Heart left ventricle (tissue), 16 donors: Measurements from ENCODE around the gene HYLS1. TPM values are rescaled to one million over a fixed set of nuclear protein-coding genes. Genes with fewer than 3 reads are reported as not detected.
"Not testable (repeated sequence)": the region's sequence is repeated elsewhere in the genome, so short reads cannot be mapped to it uniquely, and the experiment has no call there.

Experiments
- ATAC-seq, 4 donors: fragments of 200-7000 bp; cut with Tn5 transposase; one replicate each; pipeline ENCODE4 v1.9.1; 2020 to 2022; ENCODE audit warnings: moderate library complexity in 4 of 4, mild to moderate bottlenecking in 3 of 4, moderate number of reproducible peaks in 1 of 4
- DNase-seq, 5 donors: peaks; one replicate each; pipeline ENCODE4 v3.0.0-alpha.2; 2020
- H3K27ac ChIP-seq, 12 donors: fragments of 200-600 bp; sonication (generic) in 4 of 12; one replicate each; pipeline versions ENCODE4 v1.5.0 to v1.8.0; 2016 to 2022; ENCODE audit warnings: mild to moderate bottlenecking in 2 of 12
- H3K27me3 ChIP-seq, 9 donors: fragments of 200-600 bp; sonication (generic) in 2 of 9; one replicate each; pipeline versions ENCODE4 v1.5.1 to v1.8.0; 2016 to 2022; ENCODE audit warnings: mild to moderate bottlenecking in 3 of 9
- H3K36me3 ChIP-seq, 9 donors: fragments of 200-600 bp; sonication (generic) in 2 of 9; one replicate each; pipeline versions ENCODE4 v1.5.0 to v1.8.0; 2018 to 2022; ENCODE audit warnings: mild to moderate bottlenecking in 2 of 9
- H3K4me1 ChIP-seq, 12 donors: fragments of 200-600 bp; sonication (generic) in 4 of 12; one replicate each; pipeline versions ENCODE4 v1.5.0 to v1.8.0; 2016 to 2022; ENCODE audit warnings: mild to moderate bottlenecking in 3 of 12
- H3K4me3 ChIP-seq, 12 donors: fragments of 200-600 bp; sonication (generic) in 4 of 12; one replicate each; pipeline versions ENCODE4 v1.5.0 to v1.8.0; 2017 to 2022; ENCODE audit warnings: mild to moderate bottlenecking in 9 of 12, moderate library complexity in 4 of 12
- H3K9me3 ChIP-seq, 12 donors: fragments of 200-600 bp; sonication (generic) in 4 of 12; one replicate each; pipeline versions ENCODE4 v1.5.0 to v1.8.0; 2016 to 2022; ENCODE audit warnings: mild to moderate bottlenecking in 1 of 12
- CTCF ChIP-seq, 12 donors: fragments of 200-600 bp; sonication (generic) in 4 of 12; IDR thresholded peaks; one replicate each; pipeline versions ENCODE4 v1.5.0 to v1.8.0; 2018 to 2022; ENCODE audit warnings: antibody characterized with exemption in 12 of 12, mild to moderate bottlenecking in 5 of 12
- POLR2A ChIP-seq, 2 donors: fragments of 450-650 bp; IDR thresholded peaks; one replicate each; pipeline ENCODE4 v1.6.1; 2017; ENCODE audit warnings: antibody characterized with exemption in 2 of 2, mild to moderate bottlenecking in 2 of 2, moderate library complexity in 2 of 2
- WGBS, 4 donors: extraction: QIAGEN DNeasy Blood & Tissue Kit in 2 of 4; methylation state at CpG; one replicate each; pipeline versions ENCODE4 v1.1.5 to v1.1.7; 2013 to 2018; 5-methylcytosine and 5-hydroxymethylcytosine counted together
- intact Hi-C, 10 donors: fragments of 100-400 bp; cut with DNase I; formaldehyde crosslinking; loops; one replicate each; pipeline versions ENCODE4 v1.11.1 to v1.14.2; 2022
- polyA plus RNA-seq, 2 donors: library from polyadenylated mRNA; stranded (reverse); fragments of 200-250 nt; gene quantifications; one replicate each; pipeline ENCODE4 v1.2.3, GENCODE V29; 2013
- total RNA-seq, 9 donors: library from RNA; depleted of rRNA in 2 of 9; stranded (reverse); fragments of >200 nt in 2 of 9; fragmentation: NEBNext Ultra II Directional in 3 of 9; extraction: Animal tissue kit (Norgen Biotek cat#: 25700) in 3 of 9; gene quantifications; one replicate each; pipeline versions ENCODE4 v1.1.0 to v1.2.4, GENCODE V29; 2016 to 2023
- donor health status: ischemic (EF 13 %, LVEDD 7.1; RV severe dilation, severe dysfunction).
- donor health status: healthy with polysubstance abuse.
- donor health status: DM: no; HTN: yes; CAD: no.
- donor health status: DM: no; HTN: no; CAD: no.
- donor health status: ischemic (EF 25% LVEDD 6.9; RV normal size, moderate dysfunction).
- donor health status: ischemic (EF 25% LVEDD 5.7; RV mildly dilated, moderate dysfunction).
- donor health status: healthy.
- donor health status: DM: yes; HTN: yes; CAD: no.
- donor health status: ischemic (EF 35%, LVEDD 5.7; RV mildly dilated, moderate dysfunction).
- donor health status: nonischemic (EF 11% LVEDD 7.7; RV severe dilation, severe dysfunction).
- donor health status: DM: yes; HTN: yes; CAD: no.
- donor health status: PGD.
- donor health status: ischemic (EF 29% LVEDD 5.4; RV normal size, mild dysfunction).
- donor health status: nonischemic (EF 23%, LVEDD 6.1; RV moderate dilation, normal function).

Gene HYLS1
- total and polyA plus RNA-seq, 11 donors: 3.0 to 6.9 (median 4.3) TPM

- ATAC-seq: no peak
- Histone ChIP-seq H3K4me1 (peaks cover 0 to 31% (median 15%) of the 10 kb centered on the region in 12 donors), H3K9me3 (no peaks in the 10 kb centered on the region), H3K4me3 (peak overlapping the region in 8 of 12 donors; percentile 24 to 80 (median 66)), H3K27ac (no peak overlapping the region), H3K27me3 (peaks cover 4 to 36% (median 13%) of the 10 kb centered on the region in 9 donors), H3K36me3 (peaks cover 0 to 9% (median 7%) of the 10 kb centered on the region in 9 donors)
- intact Hi-C loops: no loop called here
- no peak for DNase-seq
- 48 to 50% (median 50%) methylated on average over 8 to 11 of the region's 11 CpGs for WGBS, 4 donors
- TF ChIP-seq POLR2A (IDR thresholded peaks at IDR 0.05) (no peak), CTCF (IDR thresholded peaks at IDR 0.05) (no peak)
Measured at GRCh38 chr11:125904678-125905077, 17.2 kb downstream of the HYLS1 start.

- H3K27ac ChIP-seq: no peak overlapping the region
- no peaks in the 10 kb centered on the region for H3K36me3 ChIP-seq
- no peaks in the 10 kb centered on the region for H3K4me1 ChIP-seq
- TF ChIP-seq CTCF (IDR thresholded peaks at IDR 0.05) (no peak), POLR2A (IDR thresholded peaks at IDR 0.05) (no peak)
- no peak overlapping the region for H3K4me3 ChIP-seq
- H3K27me3 ChIP-seq: peaks cover 0 to 24% (median 0%) of the 10 kb centered on the region in 9 donors
- intact Hi-C loops: no loop called here
- no peaks in the 10 kb centered on the region for H3K9me3 ChIP-seq
- ATAC-seq (no peak), DNase-seq (no peak)
- WGBS, 4 donors: 69 to 76% (median 71%) methylated on average over 8 of the region's 8 CpGs
Measured at GRCh38 chr11:125910226-125910849, 22.9 kb downstream of the HYLS1 start.

DNA sequence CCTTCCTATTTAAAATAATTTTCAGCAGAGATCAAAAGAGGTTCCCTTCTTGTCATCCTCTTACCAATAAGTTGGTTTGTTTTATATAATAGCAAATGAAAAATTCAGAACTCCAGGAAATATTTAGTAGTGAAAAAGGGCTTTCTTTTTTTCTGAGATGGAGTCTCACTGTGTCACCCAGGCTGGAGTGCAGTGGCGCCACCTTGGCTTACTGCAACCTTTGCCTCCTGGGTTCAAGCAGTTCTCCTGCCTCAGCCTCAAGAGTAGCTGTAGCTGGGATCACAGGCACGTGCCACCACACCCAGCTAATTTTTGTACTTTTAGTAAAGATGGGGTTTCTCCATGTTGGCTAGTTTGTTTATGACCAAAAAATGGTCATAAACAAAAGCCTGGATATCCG, 27.1 kb downstream of the HYLS1 start:
- H3K4me1 ChIP-seq, H3K9me3 ChIP-seq, ATAC-seq, DNase-seq, H3K27ac ChIP-seq, intact Hi-C loops, H3K36me3 ChIP-seq, H3K4me3 ChIP-seq: not testable (repeated sequence)
- 72 to 84% (median 74%) methylated on average over 3 of the region's 3 CpGs for WGBS, 4 donors
- H3K27me3 ChIP-seq: peaks cover 0 to 27% (median 2%) of the 10 kb centered on the region in 9 donors

DNA sequence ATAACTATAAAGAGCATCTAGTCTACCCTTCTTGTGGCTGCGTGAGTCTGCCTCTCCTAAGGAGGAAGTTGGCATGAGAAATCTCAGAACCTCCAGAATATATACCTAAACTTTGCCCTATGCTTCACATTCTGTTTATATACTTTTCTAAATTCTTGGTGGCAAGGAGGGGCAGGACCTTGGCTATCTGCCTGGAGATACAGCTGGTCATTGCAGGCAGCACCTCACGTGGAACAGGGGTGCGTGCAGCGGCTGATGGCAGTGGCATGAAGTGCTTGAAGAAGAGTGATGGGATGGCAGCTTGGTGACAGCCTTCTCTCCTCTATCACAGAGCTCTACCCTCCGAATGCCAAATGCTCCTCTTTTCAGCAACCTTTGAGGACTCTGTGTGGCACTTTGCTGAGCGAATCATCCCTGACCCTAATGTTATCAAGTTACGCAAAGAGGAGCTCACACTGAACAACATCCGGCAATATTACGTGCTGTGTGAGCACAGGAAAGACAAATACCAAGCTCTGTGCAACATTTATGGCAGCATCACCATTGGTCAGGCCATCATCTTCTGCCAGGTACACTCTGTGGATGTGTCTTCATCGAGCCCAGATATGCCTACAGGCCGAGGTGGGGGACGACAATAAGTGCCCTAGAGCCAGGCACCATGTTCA, 29.3 kb downstream of the HYLS1 start:
- intact Hi-C loops: no loop called here
- H3K27me3 ChIP-seq: peaks cover 0 to 34% (median 3%) of the 10 kb centered on the region in 9 donors
- no peaks in the 10 kb centered on the region for H3K4me1 ChIP-seq
- no peaks in the 10 kb centered on the region for H3K36me3 ChIP-seq
- no peak overlapping the region for H3K4me3 ChIP-seq
- DNase-seq (no peak), ATAC-seq (no peak)
- WGBS, 4 donors: 73 to 81% (median 75%) methylated on average over 12 of the region's 12 CpGs
- no peak for TF ChIP-seq CTCF (IDR thresholded peaks at IDR 0.05)
- TF ChIP-seq POLR2A (IDR thresholded peaks at IDR 0.05): no peak
- H3K27ac ChIP-seq: no peak overlapping the region
- no peaks in the 10 kb centered on the region for H3K9me3 ChIP-seq
